GM12864 (cell line): ENCODE results near the gene MREG.
"Not testable (repeated sequence)": the region's sequence is repeated elsewhere in the genome, so short reads cannot be mapped to it uniquely, and the experiment has no call there.

Source experiments
- DNase-seq: peaks from one replicate; pipeline ENCODE4 v3.0.0-alpha.2; 2011; ENCODE audit warnings: low read depth
- H3K4me3 ChIP-seq: 2 replicates; pipeline ENCODE4 v1.5.1; 2011; ENCODE audit warnings: mild to moderate bottlenecking, low read depth, low read length, control low read depth
- TF ChIP-seq, protein P1 (sequence below): IDR thresholded peaks from 2 replicates; pipeline ENCODE4 v1.5.1; 2011; ENCODE audit warnings: low read depth, mild to moderate bottlenecking, moderate library complexity, low read length, control low read depth, inconsistent platforms; ENCODE audit errors: missing control alignments

Gene MREG

DNA sequence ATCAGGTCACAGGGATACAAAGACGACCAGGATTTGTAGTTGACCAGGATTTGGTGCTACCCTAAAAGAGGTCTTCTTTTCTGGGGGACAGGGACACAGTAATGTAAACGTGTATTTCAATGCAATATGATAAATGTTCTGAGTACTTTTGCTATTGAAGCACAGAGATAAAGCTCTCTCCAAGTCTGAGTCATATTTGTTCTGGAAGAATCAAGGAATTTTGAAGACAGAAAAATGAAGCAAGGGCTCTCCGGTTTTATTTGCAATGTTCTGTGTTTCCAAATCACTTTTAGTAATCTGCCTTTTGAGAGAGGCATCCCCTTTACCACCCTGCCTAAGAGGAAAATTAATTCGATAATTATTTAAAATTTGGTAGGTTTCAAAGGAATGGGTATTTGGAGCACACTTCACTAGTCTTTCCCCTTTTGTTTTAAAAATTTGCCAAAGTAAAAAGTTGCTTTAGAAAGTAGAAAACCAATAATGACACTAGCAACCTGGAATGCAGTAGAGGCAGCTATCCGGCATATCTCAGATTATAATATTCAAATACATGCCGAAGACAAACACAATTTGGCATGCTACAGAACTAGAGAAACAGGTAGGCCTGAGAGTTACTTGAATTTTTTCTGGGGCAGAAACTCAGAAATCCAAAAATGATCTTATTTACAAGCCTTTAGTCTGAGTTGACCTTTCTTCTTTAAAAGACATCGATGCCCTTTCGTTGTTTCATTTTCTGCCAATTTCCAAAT lies 82.7 kb downstream of the MREG start:
- TF ChIP-seq, protein P1, sequence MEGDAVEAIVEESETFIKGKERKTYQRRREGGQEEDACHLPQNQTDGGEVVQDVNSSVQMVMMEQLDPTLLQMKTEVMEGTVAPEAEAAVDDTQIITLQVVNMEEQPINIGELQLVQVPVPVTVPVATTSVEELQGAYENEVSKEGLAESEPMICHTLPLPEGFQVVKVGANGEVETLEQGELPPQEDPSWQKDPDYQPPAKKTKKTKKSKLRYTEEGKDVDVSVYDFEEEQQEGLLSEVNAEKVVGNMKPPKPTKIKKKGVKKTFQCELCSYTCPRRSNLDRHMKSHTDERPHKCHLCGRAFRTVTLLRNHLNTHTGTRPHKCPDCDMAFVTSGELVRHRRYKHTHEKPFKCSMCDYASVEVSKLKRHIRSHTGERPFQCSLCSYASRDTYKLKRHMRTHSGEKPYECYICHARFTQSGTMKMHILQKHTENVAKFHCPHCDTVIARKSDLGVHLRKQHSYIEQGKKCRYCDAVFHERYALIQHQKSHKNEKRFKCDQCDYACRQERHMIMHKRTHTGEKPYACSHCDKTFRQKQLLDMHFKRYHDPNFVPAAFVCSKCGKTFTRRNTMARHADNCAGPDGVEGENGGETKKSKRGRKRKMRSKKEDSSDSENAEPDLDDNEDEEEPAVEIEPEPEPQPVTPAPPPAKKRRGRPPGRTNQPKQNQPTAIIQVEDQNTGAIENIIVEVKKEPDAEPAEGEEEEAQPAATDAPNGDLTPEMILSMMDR: no peak
- no peak overlapping the region for H3K4me3 ChIP-seq
- DNase-seq: no peak

DNA sequence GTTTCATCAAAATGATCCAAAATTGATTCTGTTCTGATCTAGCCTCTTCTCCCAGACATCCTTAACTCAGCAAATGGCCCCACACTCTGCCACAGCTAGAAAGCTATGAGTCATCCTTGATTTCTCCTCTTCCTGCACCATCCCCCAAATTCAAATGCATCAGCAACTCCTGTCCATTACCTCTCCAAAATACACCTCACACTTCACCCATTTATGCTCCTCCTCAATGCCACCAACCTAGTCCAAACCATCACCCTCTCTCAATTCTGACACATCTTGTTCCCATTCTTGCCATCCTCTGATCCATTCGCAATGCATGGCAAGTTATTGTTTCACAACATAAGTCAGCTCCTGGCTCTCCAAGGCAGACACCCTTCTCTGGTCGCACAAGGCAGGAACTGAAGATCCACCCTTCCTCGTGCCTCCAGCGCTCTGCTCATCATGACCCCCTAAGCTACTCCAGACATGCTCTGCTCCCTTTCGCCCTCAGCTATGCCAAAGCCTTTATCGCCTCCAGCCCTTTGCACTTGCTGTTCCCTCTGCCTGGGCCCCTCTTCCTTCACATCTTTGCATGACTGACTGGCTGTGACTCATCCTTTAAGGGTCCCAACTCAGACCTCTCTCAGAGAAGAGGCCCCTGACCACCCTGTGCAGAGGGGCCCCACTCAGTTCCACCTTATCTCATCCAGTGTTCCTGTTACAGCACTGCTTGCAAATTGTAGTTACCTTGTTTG lies 83.6 kb downstream of the MREG start:
- TF ChIP-seq, protein P1: no peak
- no peak for DNase-seq
- no peak overlapping the region for H3K4me3 ChIP-seq

GRCh38 chr2:215928086-215928485 lies 85.3 kb downstream of the MREG start:
- H3K4me3 ChIP-seq: no peak overlapping the region
- TF ChIP-seq, protein P1: no peak
- no peak for DNase-seq

DNA sequence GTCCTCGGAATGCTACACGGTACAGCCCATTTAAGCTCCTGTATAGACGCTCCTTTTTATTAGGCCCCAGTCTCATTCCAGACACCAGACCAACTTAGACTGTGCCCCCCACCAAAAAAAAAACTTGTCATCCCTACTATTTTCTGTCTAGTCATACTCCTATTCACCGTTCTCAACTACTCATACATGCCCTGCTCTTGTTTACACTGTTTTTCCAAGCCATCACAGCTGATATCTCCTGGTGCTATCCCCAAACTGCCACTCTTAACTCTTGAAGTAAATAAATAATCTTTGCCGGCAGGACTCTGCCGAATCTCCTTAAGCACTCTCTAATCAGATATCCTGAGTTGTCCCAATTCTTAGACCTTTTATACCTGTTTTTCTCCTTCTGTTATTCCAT lies 86.4 kb downstream of the MREG start:
- not testable (repeated sequence) for H3K4me3 ChIP-seq, DNase-seq

GRCh38 chr2:215921895-215922294 lies 91.5 kb downstream of the MREG start:
- TF ChIP-seq, protein P1: no peak
- no peak for DNase-seq
- no peak overlapping the region for H3K4me3 ChIP-seq

- H3K4me3 ChIP-seq: no peak overlapping the region
- TF ChIP-seq, protein P1: peak; percentile 85
- peak; percentile 57 for DNase-seq
These were observed 92.9 kb downstream of the MREG start for GRCh38 chr2:215920244-215921100.
